K562 (cell line): ENCODE measurements around the gene AHNAK. TPM values are rescaled to one million over a fixed set of nuclear protein-coding genes. Genes with fewer than 3 reads are reported as not detected.
A peak's percentile ranks its signal among the peaks of the same experiment; 100 is the strongest.

Experiments used
- ATF2 ChIP-seq: sonication (generic); formaldehyde crosslinking; IDR thresholded peaks from 2 replicates; pipeline ENCODE4 v1.8.1; 2022; ENCODE audit warnings: missing genetic modification reagents
- CREM ChIP-seq: IDR thresholded peaks from 2 replicates; pipeline ENCODE4 v1.6.1; 2014; ENCODE audit warnings: antibody characterized with exemption, low read depth
- DEAF1 ChIP-seq: fragments of 450-650 bp; formaldehyde crosslinking; IDR thresholded peaks from 2 replicates; pipeline ENCODE4 v1.4.0; 2020; ENCODE audit warnings: mild to moderate bottlenecking, moderate library complexity
- E4F1 ChIP-seq: fragments of 250-450 bp; sonication (Bioruptor Pico); IDR thresholded peaks from 2 replicates; pipeline ENCODE4 v1.5.0; 2021; ENCODE audit warnings: mild to moderate bottlenecking, borderline replicate concordance
- LARP7 ChIP-seq: fragments of 450-650 bp; IDR thresholded peaks from 2 replicates; pipeline ENCODE4 v1.6.1; 2016
- MIER1 ChIP-seq: fragments of 450-650 bp; IDR thresholded peaks from 2 replicates; pipeline ENCODE4 v1.6.1; 2016; ENCODE audit warnings: antibody characterized with exemption, mild to moderate bottlenecking, low read depth
- RNF219 ChIP-seq: fragments of 250-450 bp; sonication (Bioruptor Pico); IDR thresholded peaks from 2 replicates; pipeline ENCODE4 v1.5.0; 2022; ENCODE audit warnings: mild to moderate bottlenecking
- SIN3B ChIP-seq: fragments of 450-650 bp; IDR thresholded peaks from 2 replicates; pipeline ENCODE4 v1.6.1; 2017; ENCODE audit warnings: low read depth, mild to moderate bottlenecking, moderate library complexity
- SMAD1 ChIP-seq: fragments of 150-350 bp; IDR thresholded peaks from 2 replicates; pipeline ENCODE4 v1.6.1; 2014; ENCODE audit warnings: low read length, low read depth; ENCODE audit not compliant: partially characterized antibody
- SMAD2 ChIP-seq: fragments of 150-350 bp; IDR thresholded peaks from 2 replicates; pipeline ENCODE4 v1.6.1; 2014; ENCODE audit warnings: low read depth, mild to moderate bottlenecking, low read length
- TBL1XR1 ChIP-seq, 2 experiments: IDR thresholded peaks; 2 replicates each; pipeline ENCODE4 v1.6.1; 2012; ENCODE audit warnings: improper control_type of control experiment in 2 of 2, low read length in 2 of 2, mild to moderate bottlenecking in 1 of 2
- USF2 ChIP-seq: sonication (generic); formaldehyde crosslinking; IDR thresholded peaks from 2 replicates; pipeline ENCODE4 v1.5.0; 2020; ENCODE audit warnings: missing genetic modification reagents
- ZBTB49 ChIP-seq: sonication (generic); formaldehyde crosslinking; IDR thresholded peaks from 2 replicates; pipeline ENCODE4 v1.8.0; 2022; ENCODE audit warnings: missing genetic modification reagents, mild to moderate bottlenecking, borderline replicate concordance
- ZC3H11A ChIP-seq: IDR thresholded peaks from 2 replicates; pipeline ENCODE4 v1.6.1; 2012; ENCODE audit warnings: low read depth, low read length, improper control_type of control experiment
- ZNF133 ChIP-seq: fragments of 250-450 bp; sonication (Bioruptor Pico); IDR thresholded peaks from 2 replicates; pipeline ENCODE4 v1.4.0; 2020; ENCODE audit warnings: mild to moderate bottlenecking
- ZNF431 ChIP-seq: sonication (generic); formaldehyde crosslinking; IDR thresholded peaks from 2 replicates; pipeline ENCODE4 v1.8.0; 2022; ENCODE audit warnings: mild to moderate bottlenecking, missing genetic modification reagents
- ZNF668 ChIP-seq: fragments of 250-450 bp; sonication (Bioruptor Pico); IDR thresholded peaks from 2 replicates; pipeline ENCODE4 v1.8.0; 2022; ENCODE audit warnings: mild to moderate bottlenecking, inconsistent platforms
- polyA plus RNA-seq, 8 experiments: library from polyadenylated mRNA; depleted of rRNA in 4 of 8; stranded (reverse) in 5 of 8; unstranded in 3 of 8; fragments of >200 nt; fragmentation: Nextera tagmentation in 2 of 8; fragmentation: Illumina TruSeq in 1 of 8; extraction: Ambion mirVana in 2 of 8; extraction: Trizol in 1 of 8; gene quantifications; 2 replicates each; pipeline versions ENCODE4 v1.2.1 to v1.2.3, GENCODE V29; 2011 to 2014; ENCODE audit warnings: inconsistent platforms in 1 of 8, missing spikeins in 1 of 8
- total RNA-seq, 7 experiments: library from RNA; depleted of rRNA in 6 of 7; stranded (reverse); fragments of >200 nt in 6 of 7; fragmentation: Illumina TruSeq in 2 of 7; extraction: Trizol in 2 of 7; gene quantifications; 2 replicates each; pipeline versions ENCODE4 v1.2.1 to v1.2.3, GENCODE V29; 2011 to 2021; ENCODE audit warnings: low replicate concordance in 1 of 7

AHNAK gene
- total and polyA plus RNA-seq, 9 of the 15 experiments (the other 6 are each of a cell fraction or from before 2014, with no cell fraction given), result 1.5 to 89.7 (median 45.0) TPM

- TF ChIP-seq DEAF1 (CRISPR knock-in tag) (0 out of 2 replicates have a peak, but pooled peaks have one; percentile 4), ZNF431 (CRISPR knock-in tag) (no peak), ZNF133 (CRISPR knock-in tag) (no peak), SMAD2 (no peak), ATF2 (CRISPR knock-in tag) (no peak), E4F1 (CRISPR knock-in tag) (peak; percentile 31; the same call in 1 of the 2 replicates), TBL1XR1 (IDR thresholded peaks at IDR 0.05; ENCODE audit: low read length in 2 of 2) (no peak), RNF219 (CRISPR knock-in tag) (no peak), SIN3B (no peak), ZBTB49 (CRISPR knock-in tag) (no peak), SMAD1 (no peak), ZC3H11A (no peak), ZNF668 (CRISPR knock-in tag) (0 out of 2 replicates have a peak, but pooled peaks have one; percentile 58), LARP7 (no peak), MIER1 (no peak), USF2 (CRISPR knock-in tag) (no peak), CREM (no peak)
Observed at GRCh38 chr11:62428871-62429560, 117.6 kb downstream of the AHNAK start (continued).
